ENCODE data around the gene SND1. TPM values are rescaled to one million over a fixed set of nuclear protein-coding genes. Genes with fewer than 3 reads are reported as not detected.

The SND1 gene
- total and polyA plus RNA-seq, 2 donors (not counting 1 experiment from before 2014, with no cell fraction given), result 44.4 to 165 TPM

DNA sequence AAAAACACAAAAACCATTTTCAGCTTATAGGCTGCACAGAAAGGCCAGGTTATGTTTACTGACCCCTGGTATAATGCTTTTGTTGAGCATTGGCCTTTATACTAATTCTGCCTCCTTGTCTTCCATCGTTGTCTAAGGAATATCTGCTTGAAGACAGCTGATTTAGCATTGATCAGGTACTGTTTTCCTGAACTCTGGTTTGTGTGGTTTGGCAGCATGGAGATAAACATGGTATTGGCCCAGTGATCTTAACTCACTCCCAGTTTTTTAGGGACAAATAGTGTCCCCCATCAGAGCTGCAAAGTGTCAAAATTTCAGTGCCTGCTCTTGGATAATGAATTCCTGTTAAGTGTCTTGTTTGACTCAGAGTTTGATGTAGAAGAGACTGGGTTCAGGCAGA, 100.8 kb downstream of the SND1 start:
- Histone ChIP-seq H3K9ac (ENCODE audit: low read length) (no peak overlapping the region), H3K4me1 (ENCODE audit: control insufficient read depth in 2 of 2, insufficient read depth in 2 of 2, low read length in 2 of 2) (peaks cover 7 to 12% of the 10 kb centered on the region in 2 donors), H3K4me2 (replicated peaks; ENCODE audit: low read depth, low read length, poor library complexity, severe bottlenecking) (no peak overlapping the region), H3K4me3 (ENCODE audit: control extremely low read depth in 1 of 5, extremely low read depth in 1 of 5, insufficient read depth in 1 of 5, low read depth in 2 of 5, low read length in 4 of 5) (no peak overlapping the region), H3K9me3 (ENCODE audit: control extremely low read depth in 1 of 3, control insufficient read depth in 2 of 3, insufficient read depth in 1 of 3, low read length in 2 of 3) (no peaks in the 10 kb centered on the region), H3K36me3 (replicated peaks in 1 of 2; ENCODE audit: control extremely low read depth in 1 of 2, control insufficient read depth in 1 of 2, extremely low read depth in 1 of 2, insufficient read depth in 2 of 2, low read length in 1 of 2) (no peaks in the 10 kb centered on the region), H2AFZ (ENCODE audit: insufficient read depth, low read depth, low read length, poor library complexity, severe bottlenecking) (no peak overlapping the region), H4K20me1 (ENCODE audit: control insufficient read depth, insufficient read depth, low read length, poor library complexity, severe bottlenecking) (peaks cover 27% of the 10 kb centered on the region), H3K27ac (ENCODE audit: low read length in 2 of 2) (no peak overlapping the region), H3K27me3 (replicated peaks in 1 of 4; ENCODE audit: control extremely low read depth in 1 of 4, control insufficient read depth in 3 of 4, insufficient read depth in 4 of 4, low read length in 3 of 4) (no peaks in the 10 kb centered on the region), H3K79me2 (ENCODE audit: control insufficient read depth, insufficient read depth, low read length) (peaks cover 59% of the 10 kb centered on the region)
- CTCF ChIA-PET, result no interaction called here
- ATAC-seq (ENCODE audit: low read depth), result no peak
- DNase-seq, result no peak
- POLR2A ChIA-PET, result no interaction called here
- Mint-ChIP-seq H3K27ac (no peak overlapping the region), H3K4me3 (no peak overlapping the region), H3K9me3 (ENCODE audit: insufficient read depth) (no peaks in the 10 kb centered on the region), H3K4me1 (peaks cover 47% of the 10 kb centered on the region), H3K27me3 (no peaks in the 10 kb centered on the region)
- intact Hi-C loops (cut with micrococcal nuclease), result no loop called here
- TF ChIP-seq EZH2 (IDR thresholded peaks at IDR 0.05; ENCODE audit: borderline replicate concordance, insufficient read depth, low read depth, low read length, poor library complexity, severe bottlenecking), result no peak
- TF ChIP-seq CTCF (IDR thresholded peaks at IDR 0.05), result no peak
- 100% methylated on average over 1 of the region's 1 CpG for WGBS (ENCODE audit: insufficient coverage)

DNA sequence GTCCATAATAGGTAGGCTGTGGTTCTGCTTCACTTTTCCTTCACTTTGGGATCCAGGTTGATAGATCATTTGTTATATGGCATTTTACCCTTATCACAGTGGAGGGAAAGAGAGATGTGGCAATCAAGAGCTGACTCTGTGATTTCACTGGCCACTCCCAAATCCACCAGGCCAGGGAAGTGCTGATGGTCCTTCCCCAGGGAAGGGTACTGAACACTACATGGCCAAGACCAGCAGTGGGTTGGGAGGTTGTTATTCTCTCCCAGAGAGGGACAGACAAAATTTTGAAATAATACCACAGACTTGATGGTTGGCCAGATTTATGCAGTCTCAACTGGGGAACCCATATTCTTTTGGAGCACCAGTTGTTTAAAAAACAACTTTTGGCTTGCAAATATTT, 102.5 kb downstream of the SND1 start:
- Histone ChIP-seq H3K27ac (ENCODE audit: low read length in 2 of 2) (no peak overlapping the region), H2AFZ (ENCODE audit: insufficient read depth, low read depth, low read length, poor library complexity, severe bottlenecking) (no peak overlapping the region), H3K27me3 (replicated peaks in 1 of 4; ENCODE audit: control extremely low read depth in 1 of 4, control insufficient read depth in 3 of 4, insufficient read depth in 4 of 4, low read length in 3 of 4) (no peaks in the 10 kb centered on the region), H3K9me3 (ENCODE audit: control extremely low read depth in 1 of 3, control insufficient read depth in 2 of 3, insufficient read depth in 1 of 3, low read length in 2 of 3) (no peaks in the 10 kb centered on the region), H3K4me3 (ENCODE audit: control extremely low read depth in 1 of 5, extremely low read depth in 1 of 5, insufficient read depth in 1 of 5, low read depth in 2 of 5, low read length in 4 of 5) (no peak overlapping the region), H3K4me1 (ENCODE audit: control insufficient read depth in 2 of 2, insufficient read depth in 2 of 2, low read length in 2 of 2) (peaks cover 7 to 12% of the 10 kb centered on the region in 2 donors), H3K4me2 (replicated peaks; ENCODE audit: low read depth, low read length, poor library complexity, severe bottlenecking) (no peak overlapping the region), H3K36me3 (replicated peaks in 1 of 2; ENCODE audit: control extremely low read depth in 1 of 2, control insufficient read depth in 1 of 2, extremely low read depth in 1 of 2, insufficient read depth in 2 of 2, low read length in 1 of 2) (no peaks in the 10 kb centered on the region), H3K9ac (ENCODE audit: low read length) (no peak overlapping the region), H3K79me2 (ENCODE audit: control insufficient read depth, insufficient read depth, low read length) (peaks cover 55% of the 10 kb centered on the region), H4K20me1 (ENCODE audit: control insufficient read depth, insufficient read depth, low read length, poor library complexity, severe bottlenecking) (peaks cover 21% of the 10 kb centered on the region)
- CTCF ChIA-PET, result no interaction called here
- H3K4me1 Mint-ChIP-seq, result peaks cover 45% of the 10 kb centered on the region
- POLR2A ChIA-PET, result no interaction called here
- no peaks in the 10 kb centered on the region for H3K9me3 Mint-ChIP-seq (ENCODE audit: insufficient read depth)
- H3K27me3 Mint-ChIP-seq, result no peaks in the 10 kb centered on the region
- H3K4me3 Mint-ChIP-seq, result no peak overlapping the region
- intact Hi-C loops (cut with micrococcal nuclease), result no loop called here
- TF ChIP-seq EZH2 (IDR thresholded peaks at IDR 0.05; ENCODE audit: borderline replicate concordance, insufficient read depth, low read depth, low read length, poor library complexity, severe bottlenecking), result no peak
- no peak for TF ChIP-seq CTCF (IDR thresholded peaks at IDR 0.05)
- H3K27ac Mint-ChIP-seq, result no peak overlapping the region
- no peak for DNase-seq
- ATAC-seq (ENCODE audit: low read depth), result no peak

Measured in B cell (primary cell).